Measurements from ENCODE around the gene PPP3CB.

The PPP3CB gene

DNA sequence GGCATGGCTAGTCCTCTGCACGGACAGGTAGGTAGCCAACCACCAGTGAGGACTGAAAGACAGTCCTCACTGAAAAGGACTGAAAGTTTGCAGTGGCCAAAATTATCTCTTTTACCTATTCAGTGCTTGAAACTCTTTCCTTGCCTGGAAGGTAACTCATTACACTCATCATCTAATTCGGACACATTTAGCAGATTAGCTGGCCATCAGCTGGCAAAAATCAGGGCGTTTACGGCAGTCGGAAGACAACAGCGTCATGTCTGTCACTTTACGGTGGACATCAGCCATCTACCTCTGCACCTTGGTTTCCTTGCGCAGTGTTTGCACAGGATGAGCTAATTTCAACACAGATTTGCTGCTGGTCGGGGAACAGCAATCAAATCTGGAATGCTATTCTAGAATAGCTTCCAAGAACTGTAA, 82.7 kb downstream of the PPP3CB start:
- no peak for TF ChIP-seq SIN3A (IDR thresholded peaks at IDR 0.05; ENCODE audit: borderline replicate concordance, insufficient read depth, low read length)
- peak; percentile 19; the same call in 1 of the 2 replicates for TF ChIP-seq TAF1 (IDR thresholded peaks at IDR 0.05; ENCODE audit: borderline replicate concordance, insufficient read depth, low read length)

DNA sequence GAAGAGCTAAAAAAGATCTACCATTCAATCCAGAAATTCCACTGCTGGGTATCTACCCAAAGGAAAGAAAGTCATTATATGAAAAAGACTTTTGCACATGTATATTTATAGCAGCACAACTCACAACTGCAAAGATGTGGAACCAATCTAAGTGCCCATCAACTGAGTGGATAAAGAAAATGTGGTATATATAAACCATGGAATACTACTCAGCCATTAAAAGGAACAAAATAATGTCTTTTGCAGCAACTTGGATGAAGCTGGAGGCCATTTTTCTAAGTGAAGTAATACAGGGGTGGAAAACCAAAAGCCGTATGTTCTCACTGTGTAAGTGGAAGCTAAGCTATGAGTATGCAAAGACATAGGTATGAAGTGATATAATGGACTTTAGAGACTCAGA, 84.9 kb downstream of the PPP3CB start:
- TF ChIP-seq FOXP2 (optimal IDR thresholded peaks at IDR 0.05; ENCODE audit: borderline replicate concordance, extremely low read depth, extremely low read length, insufficient read depth), result no peak
- TF ChIP-seq, protein P1, sequence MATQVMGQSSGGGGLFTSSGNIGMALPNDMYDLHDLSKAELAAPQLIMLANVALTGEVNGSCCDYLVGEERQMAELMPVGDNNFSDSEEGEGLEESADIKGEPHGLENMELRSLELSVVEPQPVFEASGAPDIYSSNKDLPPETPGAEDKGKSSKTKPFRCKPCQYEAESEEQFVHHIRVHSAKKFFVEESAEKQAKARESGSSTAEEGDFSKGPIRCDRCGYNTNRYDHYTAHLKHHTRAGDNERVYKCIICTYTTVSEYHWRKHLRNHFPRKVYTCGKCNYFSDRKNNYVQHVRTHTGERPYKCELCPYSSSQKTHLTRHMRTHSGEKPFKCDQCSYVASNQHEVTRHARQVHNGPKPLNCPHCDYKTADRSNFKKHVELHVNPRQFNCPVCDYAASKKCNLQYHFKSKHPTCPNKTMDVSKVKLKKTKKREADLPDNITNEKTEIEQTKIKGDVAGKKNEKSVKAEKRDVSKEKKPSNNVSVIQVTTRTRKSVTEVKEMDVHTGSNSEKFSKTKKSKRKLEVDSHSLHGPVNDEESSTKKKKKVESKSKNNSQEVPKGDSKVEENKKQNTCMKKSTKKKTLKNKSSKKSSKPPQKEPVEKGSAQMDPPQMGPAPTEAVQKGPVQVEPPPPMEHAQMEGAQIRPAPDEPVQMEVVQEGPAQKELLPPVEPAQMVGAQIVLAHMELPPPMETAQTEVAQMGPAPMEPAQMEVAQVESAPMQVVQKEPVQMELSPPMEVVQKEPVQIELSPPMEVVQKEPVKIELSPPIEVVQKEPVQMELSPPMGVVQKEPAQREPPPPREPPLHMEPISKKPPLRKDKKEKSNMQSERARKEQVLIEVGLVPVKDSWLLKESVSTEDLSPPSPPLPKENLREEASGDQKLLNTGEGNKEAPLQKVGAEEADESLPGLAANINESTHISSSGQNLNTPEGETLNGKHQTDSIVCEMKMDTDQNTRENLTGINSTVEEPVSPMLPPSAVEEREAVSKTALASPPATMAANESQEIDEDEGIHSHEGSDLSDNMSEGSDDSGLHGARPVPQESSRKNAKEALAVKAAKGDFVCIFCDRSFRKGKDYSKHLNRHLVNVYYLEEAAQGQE (IDR thresholded peaks at IDR 0.05; ENCODE audit: insufficient read depth in 1 of 2, low read depth in 2 of 2, low read length in 2 of 2), result no peak
- no peak for TF ChIP-seq SIN3A (IDR thresholded peaks at IDR 0.05; ENCODE audit: borderline replicate concordance, insufficient read depth, low read length)
- no peak for TF ChIP-seq TAF1 (IDR thresholded peaks at IDR 0.05; ENCODE audit: borderline replicate concordance, insufficient read depth, low read length)
- TF ChIP-seq POLR2AphosphoS5 (IDR thresholded peaks at IDR 0.05; ENCODE audit: low read depth, low read length), result no peak

DNA sequence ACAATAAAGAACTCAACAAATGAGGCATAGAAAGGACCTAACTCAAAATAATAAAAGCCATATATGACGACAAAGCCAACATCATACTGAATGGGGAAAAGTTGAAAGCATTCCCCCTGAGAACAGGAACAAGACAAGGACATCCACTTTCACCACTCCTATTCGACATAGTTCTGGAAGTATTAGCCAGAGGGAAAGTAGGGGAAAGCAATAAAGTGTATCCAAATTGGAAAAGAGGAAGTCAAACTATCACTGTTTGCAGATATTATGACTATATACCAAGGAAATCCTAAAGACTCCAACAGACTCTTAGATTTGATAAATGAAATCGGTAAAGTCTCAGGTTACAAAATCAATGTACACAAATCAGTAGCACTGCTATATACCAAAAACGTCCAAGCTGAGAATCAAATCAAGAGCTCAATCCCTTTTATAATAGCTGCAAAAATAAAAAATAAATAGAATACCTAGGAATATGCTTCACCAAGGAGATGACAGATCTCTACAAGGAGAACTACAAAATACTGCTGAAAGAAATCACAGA, 86.8 kb downstream of the PPP3CB start:
- TF ChIP-seq SIN3A (IDR thresholded peaks at IDR 0.05; ENCODE audit: borderline replicate concordance, insufficient read depth, low read length), result no peak
- no peak for TF ChIP-seq FOXP2 (optimal IDR thresholded peaks at IDR 0.05; ENCODE audit: borderline replicate concordance, extremely low read depth, extremely low read length, insufficient read depth)
- no peak for TF ChIP-seq POLR2AphosphoS5 (IDR thresholded peaks at IDR 0.05; ENCODE audit: low read depth, low read length)
- TF ChIP-seq, protein P1 (IDR thresholded peaks at IDR 0.05; ENCODE audit: insufficient read depth in 1 of 2, low read depth in 2 of 2, low read length in 2 of 2), result no peak

DNA sequence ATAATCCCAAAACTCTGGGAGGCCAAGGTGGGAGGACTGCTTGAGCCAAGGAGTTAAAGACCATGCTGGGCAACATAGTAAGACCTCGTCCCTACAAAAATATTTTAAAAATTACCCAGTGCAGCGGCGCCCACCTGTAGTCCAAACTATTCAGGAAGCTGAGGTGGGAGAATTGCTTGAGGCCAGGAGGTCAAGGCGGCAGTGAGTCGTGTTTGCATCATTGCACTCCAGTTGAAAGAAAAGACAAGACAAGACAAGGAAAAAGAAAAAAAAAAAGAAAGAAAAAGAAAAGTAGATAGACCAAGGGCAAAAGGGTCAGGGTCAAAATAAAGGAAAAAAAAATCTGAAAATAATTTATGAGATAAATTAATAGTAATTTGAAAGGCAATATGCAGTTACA, 87.8 kb downstream of the PPP3CB start:
- TF ChIP-seq FOXP2 (optimal IDR thresholded peaks at IDR 0.05; ENCODE audit: borderline replicate concordance, extremely low read depth, extremely low read length, insufficient read depth), result no peak
- no peak for TF ChIP-seq POLR2AphosphoS5 (IDR thresholded peaks at IDR 0.05; ENCODE audit: low read depth, low read length)
- TF ChIP-seq TAF1 (IDR thresholded peaks at IDR 0.05; ENCODE audit: borderline replicate concordance, insufficient read depth, low read length), result no peak
- TF ChIP-seq SIN3A (IDR thresholded peaks at IDR 0.05; ENCODE audit: borderline replicate concordance, insufficient read depth, low read length), result no peak
- TF ChIP-seq, protein P1 (IDR thresholded peaks at IDR 0.05; ENCODE audit: insufficient read depth in 1 of 2, low read depth in 2 of 2, low read length in 2 of 2), result no peak

DNA sequence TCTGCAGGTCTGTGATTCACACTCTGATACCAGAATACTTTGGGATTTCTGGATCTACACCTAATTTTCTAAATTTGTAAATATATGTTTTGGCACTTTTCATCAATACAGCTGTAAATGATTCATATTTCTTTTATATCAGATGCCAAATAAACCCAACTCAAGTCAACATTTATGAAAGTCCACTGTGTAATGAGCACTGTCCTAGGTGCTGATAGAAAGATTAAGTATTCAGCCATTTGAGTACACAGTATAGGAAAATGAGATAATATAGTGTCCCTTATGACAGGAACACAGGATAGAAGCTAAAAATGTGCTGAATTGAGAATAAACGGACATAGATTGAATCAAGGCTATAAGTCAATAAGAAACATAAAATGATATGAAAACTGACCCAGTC, 88.3 kb downstream of the PPP3CB start:
- TF ChIP-seq, protein P1 (IDR thresholded peaks at IDR 0.05; ENCODE audit: insufficient read depth in 1 of 2, low read depth in 2 of 2, low read length in 2 of 2), result peak in 1 of 2 experiments; percentile 54; a peak in 1 of 4 replicates
- TF ChIP-seq POLR2AphosphoS5 (IDR thresholded peaks at IDR 0.05; ENCODE audit: low read depth, low read length) (no peak), TAF1 (IDR thresholded peaks at IDR 0.05; ENCODE audit: borderline replicate concordance, insufficient read depth, low read length) (no peak)
